HG02642 (cell line): ENCODE measurements around the gene ZNHIT2.
A peak's percentile ranks its signal among the peaks of the same experiment; 100 is the strongest.

ENCODE experiments used
- ATAC-seq: cut with Tn5 transposase; IDR thresholded peaks from one replicate; pipeline ENCODE4 v1.9.1; 2021; ENCODE audit warnings: mild to moderate bottlenecking; ENCODE audit not compliant: unreplicated experiment, poor library complexity

The ZNHIT2 gene

GRCh38 chr11:65109231-65110198 lies 8.0 kb downstream of the ZNHIT2 start:
- no peak for ATAC-seq

- no peak for ATAC-seq
Measured at GRCh38 chr11:65108469-65109123, 8.9 kb downstream of the ZNHIT2 start.

GRCh38 chr11:65107751-65108468 lies 9.6 kb downstream of the ZNHIT2 start:
- no peak for ATAC-seq

GRCh38 chr11:65107078-65107477 lies 10.4 kb downstream of the ZNHIT2 start:
- ATAC-seq: no peak

GRCh38 chr11:65104628-65105027 lies 12.9 kb downstream of the ZNHIT2 start:
- no peak for ATAC-seq

- no peak for ATAC-seq
Measured at GRCh38 chr11:65103476-65103875, 14.0 kb downstream of the ZNHIT2 start.

GRCh38 chr11:65102142-65103095 lies 15.1 kb downstream of the ZNHIT2 start:
- no peak for ATAC-seq

- no peak for ATAC-seq
Measured at GRCh38 chr11:65100674-65101350, 16.7 kb downstream of the ZNHIT2 start.

- no peak for ATAC-seq
Measured at GRCh38 chr11:65096926-65097325, 20.6 kb downstream of the ZNHIT2 start.

- peak; percentile 81 for ATAC-seq
Measured at GRCh38 chr11:65095974-65096806, 21.3 kb downstream of the ZNHIT2 start, which contains the start of gene VPS51. VPS51 (plus strand) TSS chr11:65096214; CDS start chr11:65096251, 37 bp downstream.

GRCh38 chr11:65095427-65095826 lies 22.1 kb downstream of the ZNHIT2 start:
- ATAC-seq: no peak

GRCh38 chr11:65090628-65091027 lies 26.9 kb downstream of the ZNHIT2 start:
- ATAC-seq: no peak

- ATAC-seq: no peak
Measured at GRCh38 chr11:65089621-65090020, 27.9 kb downstream of the ZNHIT2 start.

GRCh38 chr11:65087827-65088226 lies 29.7 kb downstream of the ZNHIT2 start:
- ATAC-seq: no peak

- no peak for ATAC-seq
Measured at GRCh38 chr11:65087216-65087615, 30.3 kb downstream of the ZNHIT2 start.

- no peak for ATAC-seq
Measured at GRCh38 chr11:65086809-65087208, 30.7 kb downstream of the ZNHIT2 start.

GRCh38 chr11:65085446-65085845 lies 32.1 kb downstream of the ZNHIT2 start:
- ATAC-seq: no peak
